HTR-8/SVneo (cell line): ENCODE data around the gene CPED1.
"Not testable (repeated sequence)": the region's sequence is repeated elsewhere in the genome, so short reads cannot be mapped to it uniquely, and the experiment has no call there.

Experiments
- DNase-seq: peaks from one replicate; pipeline ENCODE4 v3.0.0; 2011; ENCODE audit warnings: low spot score, mixed read lengths; ENCODE audit not compliant: insufficient read length
- FAIRE-seq: peaks from 2 replicates; lab custom pipeline; 2011; peaks lifted over from hg19 to GRCh38; lab: Jason Lieb, UNC

CPED1 gene

DNA sequence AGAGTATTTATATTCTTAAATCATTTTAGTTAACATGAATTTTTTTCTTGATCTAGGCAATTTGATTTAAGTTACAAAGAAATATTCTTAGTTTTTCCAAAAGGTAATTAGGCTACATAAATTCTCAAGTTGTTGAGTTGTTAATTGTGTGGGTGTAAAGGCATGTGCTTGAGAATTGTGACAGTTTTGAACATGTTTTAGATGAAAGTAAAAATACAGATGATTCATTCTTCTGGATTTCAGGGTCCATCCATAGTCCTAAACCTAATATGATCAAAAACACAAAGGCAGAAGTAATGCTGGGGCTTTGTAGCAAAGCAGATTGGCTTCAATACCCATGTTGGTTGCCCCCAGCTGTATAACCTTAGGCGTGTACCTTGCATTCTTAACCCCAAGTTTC, 127.9 kb downstream of the CPED1 start:
- DNase-seq (no peak), FAIRE-seq (no peak)

DNA sequence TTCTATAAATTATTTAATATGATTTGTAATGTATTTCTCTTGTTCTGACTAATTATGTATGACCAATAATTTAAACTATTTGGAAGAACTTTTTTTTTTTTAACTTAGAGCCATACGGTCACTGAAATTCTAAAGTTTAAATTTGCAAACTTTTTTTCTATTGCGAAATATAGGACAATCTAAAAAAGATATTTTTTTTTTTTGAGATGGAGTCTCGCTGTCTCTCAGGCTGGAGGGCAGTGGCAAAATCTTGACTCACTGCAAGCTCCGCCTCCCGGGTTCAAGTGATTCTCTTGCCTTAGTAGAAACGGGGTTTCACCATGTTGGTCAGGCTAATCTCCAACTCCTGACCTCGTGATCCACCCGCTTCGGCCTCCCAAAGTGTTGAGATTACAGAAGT, 130.5 kb downstream of the CPED1 start:
- DNase-seq (no peak), FAIRE-seq (no peak)

DNA sequence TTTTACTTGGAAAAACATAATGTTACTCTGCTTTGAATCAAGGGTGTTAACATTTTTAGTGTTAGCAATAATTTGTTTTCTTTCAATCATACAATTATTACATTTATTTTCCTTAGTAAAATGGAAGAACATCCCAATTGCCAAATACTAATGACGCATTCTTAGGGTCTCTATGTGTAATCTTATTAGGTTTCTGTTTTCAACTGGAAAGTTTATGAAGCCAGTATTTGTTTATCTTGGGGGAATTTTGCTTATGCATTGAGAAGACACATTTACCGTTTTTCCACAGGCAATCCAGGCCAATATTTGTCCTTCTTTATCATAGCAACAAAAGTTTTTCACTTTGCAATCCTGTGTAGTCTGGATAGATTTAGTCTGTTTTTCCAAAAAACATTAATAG, 134.5 kb downstream of the CPED1 start:
- no peak for DNase-seq
- no peak for FAIRE-seq

- DNase-seq, FAIRE-seq: not testable (repeated sequence)
Observed at GRCh38 chr7:121125454-121125853, 136.9 kb downstream of the CPED1 start.

GRCh38 chr7:121126201-121126600, 137.7 kb downstream of the CPED1 start:
- DNase-seq (no peak), FAIRE-seq (no peak)

GRCh38 chr7:121126801-121127534, 138.5 kb downstream of the CPED1 start:
- no peak for DNase-seq

DNA sequence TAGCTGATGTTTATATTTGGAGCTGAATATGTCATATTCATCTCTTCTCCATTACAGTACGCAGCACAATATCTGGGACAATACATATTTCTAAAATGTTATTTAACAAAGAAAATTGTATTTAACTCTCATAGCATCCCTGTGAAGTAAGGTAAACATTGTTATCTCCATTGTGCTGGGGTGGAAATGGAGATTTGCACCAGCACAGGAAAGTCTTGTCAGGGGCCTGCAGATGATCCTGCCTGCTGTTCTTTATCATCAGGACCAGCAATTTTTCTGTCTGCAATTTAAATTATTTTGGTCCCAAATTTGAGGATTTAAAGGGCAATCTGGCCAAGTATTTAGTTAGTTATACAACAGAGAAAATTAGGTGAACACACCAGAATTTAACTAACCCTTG, 144.4 kb downstream of the CPED1 start:
- DNase-seq (no peak), FAIRE-seq (no peak)

More at GRCh38 chr7:121126801-121127534, 138.5 kb downstream of the CPED1 start:
- no peak for FAIRE-seq

DNA sequence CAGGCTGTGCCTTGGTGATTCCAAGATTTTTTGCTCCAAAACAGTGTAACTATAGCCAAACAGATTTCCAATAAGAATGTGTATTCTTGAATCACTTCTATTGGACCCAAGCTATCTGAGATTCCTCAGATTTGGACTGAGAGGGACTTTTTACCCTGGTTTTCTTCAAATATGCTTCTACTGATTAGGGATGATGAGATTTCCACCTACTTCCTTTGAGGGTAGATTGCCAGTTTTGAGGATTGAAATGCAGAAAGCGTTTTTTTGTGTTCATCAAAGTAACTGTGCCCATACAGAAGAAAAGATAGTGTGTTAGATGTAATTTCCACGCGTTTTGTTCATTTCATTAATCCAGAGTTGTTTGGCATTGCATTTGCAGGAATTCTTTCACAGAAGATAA, 144.9 kb downstream of the CPED1 start:
- FAIRE-seq: no peak
- no peak for DNase-seq

DNA sequence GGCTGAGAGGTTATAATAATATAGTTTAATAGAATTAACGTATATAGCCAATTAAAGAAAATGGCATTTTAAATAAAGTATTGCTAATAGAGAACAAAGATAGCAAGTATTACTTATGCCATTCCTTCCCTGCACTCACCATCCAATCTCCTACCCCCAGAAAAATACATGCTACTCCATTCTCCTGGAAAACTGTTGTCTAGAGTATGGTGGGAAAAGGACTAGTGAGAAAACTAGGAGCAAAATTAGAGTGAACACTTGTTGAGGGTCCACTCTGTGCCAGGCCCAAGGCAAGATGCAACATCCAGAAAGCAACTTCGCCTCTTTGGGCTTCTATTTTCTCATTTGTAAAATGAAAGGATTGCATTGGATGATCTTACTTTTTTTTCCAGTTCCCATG, 149.1 kb downstream of the CPED1 start:
- FAIRE-seq (no peak), DNase-seq (no peak)

DNA sequence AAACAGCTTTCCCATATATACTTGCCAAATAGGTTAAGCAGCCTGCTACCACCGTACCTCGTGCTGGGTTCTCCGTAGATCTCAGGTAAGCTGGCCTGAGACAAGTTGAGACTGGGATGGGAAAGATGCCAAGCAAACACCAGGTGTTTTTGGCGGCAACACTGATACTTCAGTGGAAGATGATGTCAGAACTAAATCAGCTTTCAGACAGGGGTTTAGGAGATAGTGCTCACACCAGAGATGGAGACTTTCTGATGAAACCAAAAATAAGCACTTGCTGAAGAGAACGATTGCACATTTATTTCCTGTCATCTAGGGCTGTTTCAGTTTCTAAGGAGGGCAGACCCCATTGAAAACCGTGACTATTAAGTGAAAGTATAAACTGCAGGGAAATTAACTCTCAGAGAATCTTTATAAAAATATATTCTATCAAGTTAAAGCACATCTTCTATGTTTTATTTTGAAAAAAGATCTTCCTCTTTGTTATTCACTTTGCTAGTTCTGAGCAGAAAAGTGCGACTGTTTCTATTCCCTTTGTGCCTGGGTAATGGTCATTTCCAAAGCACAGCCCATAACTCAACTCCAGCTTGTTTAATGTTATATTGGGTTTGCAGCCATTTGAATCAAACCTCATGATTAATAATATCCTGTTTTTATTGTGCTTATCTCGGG, 149.9 kb downstream of the CPED1 start:
- DNase-seq: no peak
- no peak for FAIRE-seq

- FAIRE-seq (no peak), DNase-seq (no peak)
Observed at GRCh38 chr7:121139427-121139826, 150.9 kb downstream of the CPED1 start.

GRCh38 chr7:121140790-121141189, 152.3 kb downstream of the CPED1 start:
- FAIRE-seq: no peak
- no peak for DNase-seq

GRCh38 chr7:121151774-121152221, 163.3 kb downstream of the CPED1 start:
- no peak for DNase-seq
- no peak for FAIRE-seq

DNA sequence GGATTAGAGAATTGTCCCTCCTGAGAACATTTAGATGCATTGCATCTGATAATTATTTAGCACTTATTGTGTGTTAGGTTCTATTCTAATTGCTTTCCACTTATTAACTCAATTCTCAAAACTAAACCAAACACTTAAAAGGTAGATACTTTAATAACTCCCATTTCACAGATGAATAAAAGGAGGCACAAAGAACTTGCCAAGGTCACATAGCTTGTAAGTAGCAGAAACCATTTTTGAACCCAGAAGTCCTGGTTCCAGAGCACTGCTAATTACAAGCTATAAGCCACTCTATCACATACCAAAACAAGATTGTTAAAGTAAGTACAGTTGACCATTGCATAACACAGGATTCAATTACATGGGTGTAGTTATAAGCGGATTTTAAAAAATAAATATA, 164.9 kb downstream of the CPED1 start:
- DNase-seq (no peak), FAIRE-seq (no peak)

GRCh38 chr7:121153995-121154394, 165.5 kb downstream of the CPED1 start:
- DNase-seq (no peak), FAIRE-seq (no peak)

- no peak for DNase-seq
- no peak for FAIRE-seq
Observed at GRCh38 chr7:121156825-121157224, 168.3 kb downstream of the CPED1 start.

- DNase-seq (no peak), FAIRE-seq (no peak)
Observed at GRCh38 chr7:121157341-121157751, 168.8 kb downstream of the CPED1 start.

- DNase-seq (no peak), FAIRE-seq (no peak)
Observed at GRCh38 chr7:121157885-121158590, 169.5 kb downstream of the CPED1 start.

- FAIRE-seq (no peak), DNase-seq (no peak)
Observed at GRCh38 chr7:121158665-121159064, 170.2 kb downstream of the CPED1 start.

DNA sequence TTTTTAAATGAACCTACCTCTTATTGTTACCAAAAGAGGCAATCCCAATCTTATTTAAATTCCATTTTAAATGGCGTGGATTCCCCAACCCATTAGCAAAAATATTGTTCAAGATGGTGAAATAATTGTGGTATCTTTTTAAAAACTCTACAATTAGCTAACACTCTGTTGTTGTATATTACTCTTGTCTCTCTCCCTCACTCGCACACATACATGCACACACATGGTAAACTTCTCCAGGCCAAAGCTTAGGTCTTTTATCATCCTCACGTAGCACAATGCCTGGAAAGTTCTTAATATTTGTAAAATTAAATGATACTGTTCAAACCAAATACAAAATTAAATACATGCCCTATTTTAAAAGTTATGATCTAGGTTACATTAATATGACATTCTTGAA, 171.0 kb downstream of the CPED1 start:
- FAIRE-seq (no peak), DNase-seq (no peak)
